HG03139 (cell line): Measurements from ENCODE around the gene MYCBP2.
A peak's percentile ranks its signal among the peaks of the same experiment; 100 is the strongest.
"Not testable (repeated sequence)": the region's sequence is repeated elsewhere in the genome, so short reads cannot be mapped to it uniquely, and the experiment has no call there.

Experiments
- ATAC-seq: cut with Tn5 transposase; IDR thresholded peaks from one replicate; pipeline ENCODE4 v1.9.1; 2021; ENCODE audit not compliant: unreplicated experiment

Gene MYCBP2

GRCh38 chr13:77034881-77035280, 292.0 kb downstream of the MYCBP2 start:
- no peak for ATAC-seq

DNA sequence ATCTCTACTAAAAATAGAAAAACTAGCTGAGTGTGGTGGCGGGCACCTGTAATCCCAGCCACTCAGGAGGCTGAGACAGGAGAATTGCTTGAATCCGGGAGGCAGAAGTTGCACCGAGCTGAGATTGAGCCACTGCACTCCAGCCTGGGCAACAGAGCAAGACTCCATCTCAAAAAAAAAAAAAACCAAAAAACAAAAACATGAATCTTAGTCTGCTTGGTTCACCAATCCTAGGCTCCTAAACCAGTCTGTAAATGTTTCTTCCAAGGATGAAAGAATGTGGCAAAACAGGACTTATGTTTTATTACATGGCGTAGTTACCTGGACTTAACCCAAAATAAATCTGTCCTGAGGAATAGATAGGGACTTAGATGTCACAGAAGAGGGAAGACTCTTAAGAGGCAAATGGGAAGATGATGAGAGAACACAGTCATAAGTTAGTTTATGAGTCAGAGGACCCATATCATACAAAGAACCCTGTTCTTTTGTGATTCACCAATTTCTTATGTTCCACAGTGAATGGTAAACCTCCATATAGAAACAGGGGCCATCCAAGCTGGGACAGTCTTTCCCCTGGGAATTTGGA, 293.1 kb downstream of the MYCBP2 start:
- no peak for ATAC-seq

GRCh38 chr13:77031656-77032243, 295.1 kb downstream of the MYCBP2 start:
- ATAC-seq: no peak

GRCh38 chr13:77029436-77029835, 297.5 kb downstream of the MYCBP2 start:
- no peak for ATAC-seq

- ATAC-seq: no peak
Observed at GRCh38 chr13:77028202-77028601, 298.7 kb downstream of the MYCBP2 start.

GRCh38 chr13:77026861-77027621, 299.9 kb downstream of the MYCBP2 start, which contains the start of gene FBXL3:
Gene FBXL3, minus strand, starts transcription at chr13:77027159. Its CDS starts 5,299 bp downstream, at chr13:77021860.
- ATAC-seq: peak; percentile 61

GRCh38 chr13:77026255-77026860, 300.5 kb downstream of the MYCBP2 start:
- peak; percentile 54 for ATAC-seq

GRCh38 chr13:77022341-77022740, 304.6 kb downstream of the MYCBP2 start:
- ATAC-seq: no peak

GRCh38 chr13:77019756-77020155, 307.1 kb downstream of the MYCBP2 start:
- no peak for ATAC-seq

- ATAC-seq: no peak
Observed at GRCh38 chr13:77016888-77017623, 309.8 kb downstream of the MYCBP2 start.

GRCh38 chr13:77016251-77016812, 310.6 kb downstream of the MYCBP2 start:
- no peak for ATAC-seq

- ATAC-seq: no peak
Observed at GRCh38 chr13:77014906-77015685, 311.8 kb downstream of the MYCBP2 start.

DNA sequence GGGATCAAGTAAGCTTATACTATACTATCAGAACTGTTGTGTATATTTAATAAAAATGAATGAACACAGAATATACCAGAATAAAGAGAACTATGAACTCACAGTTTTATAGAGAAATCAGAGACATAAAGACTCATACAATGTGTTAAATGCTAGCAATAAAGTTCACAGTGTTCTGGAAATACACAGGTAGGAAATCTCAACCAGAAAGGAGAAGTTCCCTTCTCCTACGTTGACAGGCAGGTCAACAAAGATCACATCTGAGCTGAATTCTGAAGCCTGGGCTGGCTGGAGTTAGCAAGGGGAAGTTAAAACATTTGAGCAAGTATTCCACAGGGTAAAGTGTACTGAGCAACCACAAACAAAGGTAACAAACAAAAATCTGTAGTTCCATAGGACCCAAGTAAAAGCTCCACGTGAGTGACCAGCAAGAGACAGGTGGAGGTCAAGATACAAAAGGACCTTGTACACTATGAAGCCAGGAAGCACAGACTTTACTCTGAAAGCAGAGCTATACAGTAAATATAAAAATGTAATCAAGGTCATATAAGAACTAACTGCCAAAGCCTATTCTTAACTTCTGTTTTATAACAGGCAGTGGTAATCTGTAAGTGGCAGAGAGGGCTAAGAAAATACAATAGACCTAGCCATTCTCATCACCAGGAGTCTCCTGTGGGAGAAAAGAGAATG, 312.9 kb downstream of the MYCBP2 start:
- no peak for ATAC-seq

DNA sequence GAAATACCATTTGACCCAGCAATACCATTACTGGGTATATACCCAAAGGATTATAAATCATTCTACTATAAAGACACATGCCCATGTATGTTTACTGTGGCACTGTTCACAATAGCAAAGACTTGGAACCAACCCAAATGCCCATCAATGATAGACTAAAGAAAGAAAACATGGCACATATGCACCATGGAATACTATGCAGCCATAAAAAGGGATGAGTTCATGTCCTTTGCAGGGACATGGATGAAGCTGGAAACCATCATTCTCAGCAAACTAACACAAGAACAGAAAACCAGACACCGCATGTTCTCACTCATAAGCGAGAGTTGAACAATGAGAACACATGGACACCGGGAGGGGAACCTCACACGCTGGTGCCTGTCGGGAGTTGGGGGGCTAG, 317.2 kb downstream of the MYCBP2 start:
- ATAC-seq: not testable (repeated sequence)

DNA sequence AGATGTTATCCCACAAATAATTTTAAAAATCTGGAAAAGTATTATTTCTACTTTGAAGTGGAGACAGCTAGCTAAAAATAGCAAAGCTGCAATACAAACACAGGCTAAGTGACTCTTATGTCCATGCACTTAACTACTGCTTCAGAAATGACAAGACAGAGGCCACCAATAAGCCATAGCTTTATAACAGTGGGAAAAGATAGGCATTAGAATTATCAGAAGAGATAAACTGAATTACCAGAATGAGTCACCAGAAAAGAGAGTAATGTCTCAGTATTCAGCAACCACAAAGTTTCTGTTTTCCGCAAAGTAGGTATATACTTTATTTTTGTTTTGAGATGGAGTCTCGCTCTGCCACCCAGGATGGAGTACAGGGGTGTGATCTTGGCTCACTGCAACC, 317.9 kb downstream of the MYCBP2 start:
- no peak for ATAC-seq

DNA sequence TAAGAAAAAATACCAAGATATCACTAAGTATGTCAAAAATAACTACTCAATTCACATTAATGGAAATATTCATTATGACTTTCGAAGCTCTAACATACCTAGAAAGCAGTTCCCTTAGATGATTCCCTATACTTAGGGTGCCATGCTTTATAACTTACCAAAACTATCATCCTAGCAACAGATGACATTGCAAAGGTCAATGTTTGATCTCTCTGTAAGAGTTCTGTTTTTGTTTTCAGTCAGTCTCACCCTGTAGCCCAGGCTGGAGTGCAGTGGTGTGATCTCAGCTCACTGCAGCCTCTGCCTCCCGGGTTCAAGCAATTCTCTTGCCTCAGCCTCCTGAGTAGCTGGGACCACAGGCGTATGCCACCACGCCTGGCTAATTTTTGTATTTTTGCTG, 318.6 kb downstream of the MYCBP2 start:
- ATAC-seq: not testable (repeated sequence)

DNA sequence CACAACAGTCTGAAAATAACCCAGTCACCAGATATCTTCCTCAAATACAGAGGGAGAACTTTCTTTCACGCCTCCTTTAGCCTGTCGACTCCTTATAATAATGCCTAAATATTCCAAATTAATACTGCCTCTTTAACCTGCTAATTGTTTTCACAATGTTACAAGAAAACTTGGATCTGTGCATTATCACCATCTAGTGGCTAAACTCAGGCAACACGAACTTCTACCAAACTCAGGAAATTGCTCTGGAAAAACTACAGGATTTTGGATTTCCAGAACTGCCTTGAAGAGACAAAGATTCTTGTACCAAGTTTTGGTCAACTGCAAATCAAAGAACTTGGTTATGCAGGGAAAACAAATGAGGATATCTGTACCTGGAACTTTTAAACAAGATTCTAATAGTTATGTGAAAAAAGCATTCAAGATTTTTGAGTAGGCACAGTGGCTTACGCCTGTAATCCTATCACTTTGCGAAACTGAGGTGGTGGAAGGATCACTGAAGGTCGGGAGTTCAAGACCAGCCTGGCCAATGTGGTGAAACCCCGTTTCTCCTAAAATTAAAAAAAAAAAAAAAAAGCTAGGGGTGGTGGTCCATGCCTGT, 324.2 kb downstream of the MYCBP2 start:
- no peak for ATAC-seq

GRCh38 chr13:77001963-77002587, 324.8 kb downstream of the MYCBP2 start:
- no peak for ATAC-seq

DNA sequence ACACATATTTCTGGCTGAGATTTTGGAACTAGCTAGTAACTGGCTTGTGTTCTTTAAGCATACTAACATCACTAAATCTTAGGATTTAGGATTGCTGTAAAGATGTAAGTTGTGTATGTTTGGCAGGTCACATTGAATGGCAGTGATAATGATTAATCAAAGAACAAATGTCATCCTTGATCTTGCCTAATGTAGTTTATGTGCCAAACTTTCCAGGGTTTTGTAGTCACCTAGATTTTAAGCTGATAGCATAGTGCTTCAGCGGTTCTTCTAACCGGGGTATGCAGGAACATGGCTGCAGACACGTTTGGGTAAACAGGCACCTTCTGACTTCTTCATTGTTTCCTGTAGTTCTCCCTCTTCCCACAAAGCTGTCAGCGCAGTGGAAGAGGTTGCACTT, 325.4 kb downstream of the MYCBP2 start:
- no peak for ATAC-seq
